SU-DHL-6 (cell line): ENCODE data around the gene TTC9B.

Source experiments
- CTCF ChIP-seq: fragments of 200-600 bp; sonication (generic); IDR thresholded peaks from one replicate; pipeline ENCODE4 v1.5.1; 2017; ENCODE audit warnings: antibody characterized with exemption, mild to moderate bottlenecking, low read length, moderate library complexity; ENCODE audit not compliant: insufficient read depth, poor library complexity, severe bottlenecking
- EZH2phosphoT487 ChIP-seq: fragments of 200-600 bp; sonication (generic), shearing (Covaris generic); conservative IDR thresholded peaks from 2 replicates; pipeline ENCODE4 v1.6.1; 2018; ENCODE audit warnings: mild to moderate bottlenecking, antibody characterized with exemption, low read length, moderate library complexity, mixed read lengths

- TF ChIP-seq CTCF (no peak), EZH2phosphoT487 (no peak)
These were observed 36.7 kb upstream of the TTC9B start for GRCh38 chr19:40254714-40255418.
